AG20443 (cell line): ENCODE data around the gene HLA-DQA1.
"Not testable (repeated sequence)": the region's sequence is repeated elsewhere in the genome, so short reads cannot be mapped to it uniquely, and the experiment has no call there.

ENCODE experiments used
- DNase-seq: peaks from one replicate; pipeline ENCODE4 v3.0.0; 2012; ENCODE audit warnings: low spot score, mixed read lengths

Gene HLA-DQA1

DNA sequence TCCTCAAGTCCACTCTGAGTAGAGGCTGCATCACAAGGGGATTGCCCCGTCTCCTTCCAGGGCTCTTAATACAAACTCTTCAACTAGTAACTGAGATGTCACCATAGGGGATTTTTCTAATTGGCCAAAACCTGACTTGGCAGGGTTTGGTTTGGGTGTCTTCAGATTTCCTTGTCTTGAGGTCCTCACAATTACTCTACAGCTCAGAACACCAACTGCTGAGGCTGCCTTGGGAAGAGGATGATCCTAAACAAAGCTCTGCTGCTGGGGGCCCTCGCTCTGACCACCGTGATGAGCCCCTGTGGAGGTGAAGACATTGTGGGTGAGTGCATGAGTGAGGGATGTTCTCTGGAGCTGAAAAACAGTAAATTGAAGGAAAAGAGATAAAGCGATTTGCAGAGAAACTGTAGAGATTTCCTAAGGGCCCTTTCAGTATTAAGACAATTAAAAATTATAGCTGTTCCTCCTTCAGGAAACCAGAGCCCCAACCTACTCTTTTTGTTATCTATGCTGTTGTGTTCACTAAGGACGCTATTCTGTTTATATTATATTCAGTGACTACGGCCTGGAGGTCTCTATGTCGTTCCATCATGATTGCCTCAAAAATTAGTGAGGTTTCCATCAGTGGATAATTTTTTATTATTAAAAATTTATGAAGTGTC lies at the start of gene HLA-DQA1:
TSS of gene HLA-DQA1 (plus strand) at position 188 of the 662 bp plus-strand sequence. CDS start at position 241, 53 bp downstream.
- DNase-seq: no peak

- no peak for DNase-seq
Observed at GRCh38 chr6:32588156-32588555, 49.0 kb upstream of the HLA-DQA1 start.

DNA sequence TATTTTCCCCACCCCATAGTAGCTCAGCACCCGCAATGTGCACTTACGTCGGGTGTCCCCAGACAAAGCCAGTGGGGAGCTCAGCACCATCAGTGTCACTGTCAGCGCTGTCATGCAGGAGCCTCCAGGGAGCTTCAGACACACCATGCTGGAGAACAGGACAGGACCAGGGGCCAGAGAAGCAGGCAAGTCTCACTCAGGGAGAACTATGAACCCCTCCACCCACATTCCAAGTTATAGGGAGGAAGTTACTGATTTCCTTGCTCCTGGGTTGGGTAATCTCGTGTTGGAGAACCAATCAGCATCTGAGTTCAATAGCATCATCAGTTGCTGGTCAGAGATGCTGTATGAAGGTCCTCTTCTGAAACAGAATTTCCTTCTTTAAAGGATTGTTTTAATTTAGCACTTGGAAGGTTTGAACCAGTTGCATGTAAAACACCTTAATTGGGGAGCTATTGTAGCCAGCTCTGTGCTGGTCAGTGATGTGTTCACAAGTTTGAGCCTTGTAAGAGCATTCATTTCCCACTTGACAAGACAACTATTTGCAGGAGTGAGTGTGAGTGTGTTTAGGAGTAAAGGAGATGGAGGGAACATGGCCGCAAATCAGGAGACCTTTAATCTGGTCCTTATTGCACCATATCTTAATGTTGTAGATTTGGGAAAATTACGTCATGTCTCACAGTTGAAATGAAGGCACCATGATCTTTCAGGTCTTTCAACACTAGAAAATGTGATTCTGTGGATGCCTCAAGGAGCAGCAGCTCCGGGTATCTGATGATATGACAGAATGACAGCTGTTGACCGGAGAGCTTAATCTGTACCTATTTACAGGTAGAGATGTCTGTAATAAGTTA lies 47.4 kb upstream of the HLA-DQA1 start, which contains the start of gene HLA-DRB1:
TSS of gene HLA-DRB1 (minus strand) at position 253 of the 854 bp plus-strand sequence. CDS start at position 147, 106 bp downstream.
- DNase-seq: no peak

- DNase-seq: not testable (repeated sequence)
Observed at GRCh38 chr6:32590713-32591112, 46.5 kb upstream of the HLA-DQA1 start.

DNA sequence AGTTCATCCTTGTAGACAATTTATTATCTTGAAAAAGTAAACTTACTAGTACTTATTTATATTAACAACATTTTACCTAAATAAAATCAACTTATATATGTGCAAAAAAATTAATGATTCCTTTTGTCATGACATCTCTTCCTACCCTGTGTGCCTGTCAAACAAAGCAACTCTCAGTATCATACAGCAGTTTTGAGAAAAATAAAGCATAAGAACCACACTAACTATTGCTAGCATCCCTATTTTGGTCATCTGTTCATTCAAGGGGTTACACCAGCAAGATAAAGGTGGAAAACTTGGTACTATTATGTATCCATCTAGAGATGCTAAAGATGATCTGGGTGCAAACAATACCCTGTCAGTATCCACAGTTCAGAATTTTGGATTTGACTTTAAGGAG lies 40.2 kb upstream of the HLA-DQA1 start:
- DNase-seq: no peak

GRCh38 chr6:32602383-32602782 lies 34.8 kb upstream of the HLA-DQA1 start:
- no peak for DNase-seq

DNA sequence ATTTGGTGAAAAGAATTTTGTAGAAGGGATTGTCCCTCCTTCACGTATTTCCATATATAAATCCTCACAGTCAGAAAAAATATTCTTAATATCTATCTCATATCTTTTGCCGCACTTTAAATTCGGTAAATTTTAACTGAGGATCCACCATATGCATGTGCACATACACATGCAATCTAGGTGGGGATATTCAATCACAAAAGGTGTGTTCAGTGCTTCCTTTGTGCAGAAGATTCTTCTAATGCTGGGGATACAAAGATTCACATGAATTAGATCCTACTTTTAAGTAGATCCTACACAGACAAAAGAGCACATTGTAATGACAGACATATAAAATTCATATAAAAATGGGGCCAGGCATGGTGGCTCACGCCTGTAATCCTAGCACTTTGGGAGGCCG lies 34.0 kb upstream of the HLA-DQA1 start:
- no peak for DNase-seq

GRCh38 chr6:32603888-32604287 lies 33.3 kb upstream of the HLA-DQA1 start:
- DNase-seq: no peak

GRCh38 chr6:32604434-32604877 lies 32.8 kb upstream of the HLA-DQA1 start:
- no peak for DNase-seq

GRCh38 chr6:32607263-32607987 lies 29.8 kb upstream of the HLA-DQA1 start:
- DNase-seq: no peak

- no peak for DNase-seq
Observed at GRCh38 chr6:32607988-32608298, 29.3 kb upstream of the HLA-DQA1 start.

- no peak for DNase-seq
Observed at GRCh38 chr6:32608362-32608761, 28.8 kb upstream of the HLA-DQA1 start.

DNA sequence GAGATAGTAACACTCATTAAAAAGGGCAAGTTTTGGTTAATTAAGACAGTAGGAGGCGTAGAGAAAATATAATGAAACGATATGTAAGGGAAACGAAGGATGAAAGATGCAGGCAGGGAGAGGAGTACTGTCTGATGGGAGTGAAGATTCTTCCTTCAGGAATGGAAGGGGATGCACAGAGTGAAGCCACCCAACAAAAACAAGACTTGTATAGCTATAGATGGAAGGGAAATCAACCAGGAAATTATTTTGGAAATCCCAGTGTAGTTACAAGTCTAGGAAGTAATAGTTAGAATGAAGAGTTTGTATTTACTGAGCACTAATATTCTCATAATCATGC lies 27.8 kb upstream of the HLA-DQA1 start:
- no peak for DNase-seq

DNA sequence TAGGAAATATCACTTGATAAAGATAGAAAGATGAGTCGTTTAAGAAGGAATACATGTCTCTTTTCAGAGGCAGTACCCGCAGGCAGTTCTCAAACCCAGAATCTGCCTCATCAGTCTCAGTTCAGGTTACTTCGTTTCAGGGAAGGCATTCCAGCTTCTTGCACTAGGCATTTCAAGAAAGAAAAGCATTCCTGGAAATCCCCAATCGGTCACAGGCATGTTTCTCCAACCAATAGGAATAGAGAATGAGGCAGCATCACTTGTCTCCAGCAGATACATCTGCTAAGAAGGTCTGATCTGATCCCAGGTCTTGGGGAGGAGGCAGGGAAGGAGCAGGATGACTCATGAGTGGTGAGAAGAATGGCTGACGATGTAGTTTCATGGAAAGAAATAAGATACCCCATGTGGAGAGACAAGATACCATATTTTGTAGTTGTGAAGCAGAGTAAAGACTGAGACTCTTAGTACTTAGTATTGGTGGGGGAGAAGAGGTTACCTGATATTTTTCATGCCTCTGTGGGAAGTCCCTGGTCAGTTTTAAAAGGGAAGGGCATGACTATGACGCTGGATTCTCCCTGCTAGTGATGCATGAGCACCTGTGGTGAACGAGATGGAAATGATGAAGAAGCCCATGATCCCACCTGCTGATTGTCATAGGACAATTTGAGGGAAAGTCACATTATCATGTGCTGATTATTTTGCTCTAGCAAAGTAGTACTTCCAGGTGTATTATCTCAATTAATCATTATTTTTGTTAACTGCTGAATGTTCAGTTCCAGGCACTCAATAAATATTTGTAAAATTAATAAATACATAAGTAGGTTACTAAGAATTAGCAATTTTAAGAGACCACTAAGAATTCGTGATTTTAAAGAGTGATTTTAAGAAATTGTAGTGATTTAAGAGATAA lies 27.2 kb upstream of the HLA-DQA1 start:
- DNase-seq: peak; percentile 63

DNA sequence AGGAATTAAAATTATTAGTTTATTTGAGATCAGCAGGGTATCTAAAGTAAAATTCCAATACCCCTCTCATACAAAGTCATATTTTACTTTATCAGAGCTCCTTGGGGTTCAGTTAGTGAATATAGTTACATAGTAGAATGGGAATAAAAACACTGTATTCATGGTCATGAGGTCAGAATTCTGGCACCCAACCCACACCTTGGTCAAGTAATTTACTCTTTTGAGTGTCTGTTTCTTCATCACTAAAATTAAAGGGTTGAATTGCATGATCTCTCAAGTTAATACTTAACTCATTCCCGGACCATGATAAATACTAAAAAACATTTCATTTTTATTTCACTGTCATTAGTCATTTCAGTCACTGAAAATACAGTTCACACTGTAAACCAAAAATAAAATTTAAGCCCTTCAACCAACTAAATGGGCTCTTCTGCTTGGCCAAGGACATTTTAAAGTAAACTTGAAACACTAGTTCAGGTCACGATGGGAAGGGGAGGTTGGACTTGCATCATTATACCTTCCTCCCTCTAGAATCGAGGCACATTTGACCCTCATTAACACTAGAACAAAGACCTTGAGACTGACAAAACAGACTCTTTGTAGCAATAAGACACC lies 26.4 kb upstream of the HLA-DQA1 start:
- no peak for DNase-seq

DNA sequence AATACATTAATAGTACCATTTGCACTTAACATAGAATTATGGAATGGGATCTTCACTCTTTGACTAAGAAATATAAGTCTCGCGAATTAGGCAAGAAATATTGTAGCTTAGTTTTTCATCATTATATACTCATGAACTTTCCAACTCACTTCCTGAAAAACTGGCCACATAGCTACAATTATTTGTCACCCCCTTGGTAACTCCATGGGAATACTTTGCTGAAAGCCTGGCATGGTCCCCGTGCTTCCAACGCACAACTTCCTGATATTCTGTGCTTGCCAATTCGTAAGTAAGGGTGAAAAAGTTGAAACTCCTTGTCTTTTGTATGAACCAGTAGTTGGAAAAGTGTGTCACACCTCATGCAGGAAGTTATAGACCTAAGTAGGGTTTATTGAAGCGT lies 23.7 kb upstream of the HLA-DQA1 start:
- no peak for DNase-seq

GRCh38 chr6:32614366-32615081 lies 22.7 kb upstream of the HLA-DQA1 start:
- no peak for DNase-seq

GRCh38 chr6:32615885-32616532 lies 21.2 kb upstream of the HLA-DQA1 start:
- DNase-seq: no peak

DNA sequence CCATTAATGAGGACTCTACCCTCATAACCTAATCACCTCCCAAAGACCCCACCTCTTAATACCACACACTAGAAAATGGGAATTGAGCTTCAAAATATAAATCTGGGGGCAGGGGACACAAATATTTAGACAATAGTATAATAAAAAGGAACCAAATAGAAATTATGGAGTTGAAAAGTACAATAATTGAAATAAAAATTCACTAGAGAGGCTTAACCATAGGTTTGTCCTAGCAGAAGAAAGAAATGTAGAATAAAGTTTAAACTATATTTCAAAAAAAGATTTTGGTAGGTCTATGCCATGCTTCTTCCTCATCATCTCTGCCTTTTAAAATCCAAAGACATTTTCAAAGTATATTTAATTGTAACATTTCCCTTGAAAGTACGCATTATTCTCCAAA lies 19.5 kb upstream of the HLA-DQA1 start:
- DNase-seq: no peak

- no peak for DNase-seq
Observed at GRCh38 chr6:32621372-32621771, 15.8 kb upstream of the HLA-DQA1 start.
